ENCODE results near the gene HIP1R.

GRCh38 chr12:122880155-122880667 is 45.0 kb downstream of the HIP1R start:
- TF ChIP-seq CTCF (IDR thresholded peaks at IDR 0.05) (no peak), SIN3A (IDR thresholded peaks at IDR 0.05; ENCODE audit: borderline replicate concordance, insufficient read depth, low read depth, low read length) (no peak)
